Esophagus squamous epithelium (tissue), 5 donors: ENCODE measurements around the gene PDCD4. TPM values are rescaled to one million over a fixed set of nuclear protein-coding genes. Genes with fewer than 3 reads are reported as not detected.

Source experiments
- DNase-seq: peaks from one replicate; lab custom pipeline; 2025; lab: John Stamatoyannopoulos, UW
- H3K27ac ChIP-seq, 4 donors: fragments of 200-600 bp; sonication (generic); one replicate each; pipeline ENCODE4 v1.5.1; 2016 to 2019; ENCODE audit warnings: mild to moderate bottlenecking in 1 of 4
- H3K27me3 ChIP-seq, 4 donors: fragments of 200-600 bp; sonication (generic); 1 replicate in 3 of 4; 2 replicates in 1 of 4; pipeline versions ENCODE4 v1.5.1 to v1.6.0; 2017 to 2021; ENCODE audit warnings: antibody characterized with exemption in 1 of 4
- H3K36me3 ChIP-seq, 3 donors: fragments of 200-600 bp; sonication (generic); one replicate each; pipeline ENCODE4 v1.5.1; 2016 to 2019
- H3K4me1 ChIP-seq, 3 donors: fragments of 200-600 bp; sonication (generic); one replicate each; pipeline ENCODE4 v1.5.1; 2017 to 2019
- H3K4me3 ChIP-seq, 4 donors: fragments of 200-600 bp; sonication (generic); 1 replicate in 3 of 4; 2 replicates in 1 of 4; pipeline ENCODE4 v1.5.1; 2016 to 2019; ENCODE audit warnings: mild to moderate bottlenecking in 2 of 4, moderate library complexity in 1 of 4
- H3K9me3 ChIP-seq, 3 donors: fragments of 200-600 bp; sonication (generic); one replicate each; pipeline ENCODE4 v1.5.1; 2016 to 2019
- CTCF ChIP-seq, 6 experiments: fragments of 450-650 bp in 4 of 6; fragments of 200-600 bp in 2 of 6; sonication (generic) in 2 of 6; IDR thresholded peaks; one replicate each; pipeline ENCODE4 v1.5.1; 2016 to 2019; ENCODE audit warnings: antibody characterized with exemption in 6 of 6, mild to moderate bottlenecking in 4 of 6, moderate library complexity in 4 of 6
- POLR2A ChIP-seq, 4 donors: fragments of 450-650 bp; IDR thresholded peaks; one replicate each; pipeline ENCODE4 v1.6.1; 2017; ENCODE audit warnings: antibody characterized with exemption in 4 of 4, mild to moderate bottlenecking in 4 of 4, moderate library complexity in 3 of 4
- WGBS, 2 donors: methylation state at CpG; one replicate each; pipeline ENCODE4 v1.1.5; 2018; 5-methylcytosine and 5-hydroxymethylcytosine counted together
- intact Hi-C: fragments of 100-400 bp; cut with DNase I; formaldehyde crosslinking; loops from one replicate; pipeline ENCODE4 v1.15.0; 2022
- total RNA-seq, 4 donors: library from RNA; depleted of rRNA; stranded (reverse); fragments of >200 nt; gene quantifications; one replicate each; pipeline ENCODE4 v1.1.0, GENCODE V29; 2016
- donor health status: DM: yes; HTN: yes; CAD: no.

Gene PDCD4
- total RNA-seq, 4 donors from 2014 or later, result 68.3 to 299 (median 171) TPM

- Histone ChIP-seq H3K27me3 (no peaks in the 10 kb centered on the region), H3K36me3 (peaks cover 0 to 24% (median 0%) of the 10 kb centered on the region in 3 donors), H3K9me3 (no peaks in the 10 kb centered on the region), H3K4me1 (peaks cover 4 to 70% (median 16%) of the 10 kb centered on the region in 3 donors), H3K4me3 (peak overlapping the region; percentile 75 to 97 (median 90)), H3K27ac (peak overlapping the region; percentile 98 to 100 (median 100))
- 1 to 2% methylated on average over 16 of the region's 16 CpGs for WGBS, 2 donors
- intact Hi-C loops, result loop anchor here (10.0 kb wide), 1 partner anchor 68 kb away; no protein-coding TSS in a partner anchor
- TF ChIP-seq CTCF (IDR thresholded peaks at IDR 0.05), result no peak
- no peak for TF ChIP-seq POLR2A (IDR thresholded peaks at IDR 0.05)
- DNase-seq, result no peak
Measured at GRCh38 chr10:110872984-110873923, 1.5 kb downstream of the PDCD4 start.

GRCh38 chr10:110873951-110874350 lies 2.2 kb downstream of the PDCD4 start:
- H3K27me3 ChIP-seq, result no peaks in the 10 kb centered on the region
- no peaks in the 10 kb centered on the region for H3K9me3 ChIP-seq
- peaks cover 0 to 31% (median 0%) of the 10 kb centered on the region in 3 donors for H3K36me3 ChIP-seq
- DNase-seq, result no peak
- 28 to 34% methylated on average over 2 of the region's 2 CpGs for WGBS, 2 donors
- TF ChIP-seq CTCF (IDR thresholded peaks at IDR 0.05), result no peak
- no peak for TF ChIP-seq POLR2A (IDR thresholded peaks at IDR 0.05)
- H3K27ac ChIP-seq, result peak overlapping the region; percentile 28 to 100 (median 99)
- H3K4me1 ChIP-seq, result peaks cover 11 to 72% (median 12%) of the 10 kb centered on the region in 3 donors
- H3K4me3 ChIP-seq, result peak overlapping the region; percentile 75 to 97 (median 90)
- intact Hi-C loops, result loop anchor here (10.0 kb wide), 1 partner anchor 69 kb away; no protein-coding TSS in a partner anchor

GRCh38 chr10:110876000-110876399 lies 4.3 kb downstream of the PDCD4 start:
- no peak overlapping the region for H3K4me3 ChIP-seq
- intact Hi-C loops, result loop anchor here (10.0 kb wide), 1 partner anchor 71 kb away; no protein-coding TSS in a partner anchor
- peaks cover 7 to 74% (median 11%) of the 10 kb centered on the region in 3 donors for H3K4me1 ChIP-seq
- TF ChIP-seq CTCF (IDR thresholded peaks at IDR 0.05), result no peak
- H3K9me3 ChIP-seq, result no peaks in the 10 kb centered on the region
- no peaks in the 10 kb centered on the region for H3K27me3 ChIP-seq
- peaks cover 0 to 51% (median 0%) of the 10 kb centered on the region in 3 donors for H3K36me3 ChIP-seq
- H3K27ac ChIP-seq, result peak overlapping the region in 1 of 4 donors; percentile 100
- DNase-seq, result no peak
- WGBS, 2 donors, result 62 to 66% methylated on average over 2 of the region's 2 CpGs

GRCh38 chr10:110876788-110877187 lies 5.1 kb downstream of the PDCD4 start:
- DNase-seq, result no peak

More at GRCh38 chr10:110876788-110877187, 5.1 kb downstream of the PDCD4 start:
- Histone ChIP-seq H3K4me1 (peaks cover 6 to 77% (median 11%) of the 10 kb centered on the region in 3 donors), H3K27me3 (no peaks in the 10 kb centered on the region), H3K36me3 (peaks cover 0 to 59% (median 3%) of the 10 kb centered on the region in 3 donors), H3K9me3 (no peaks in the 10 kb centered on the region), H3K4me3 (no peak overlapping the region), H3K27ac (peak overlapping the region in 1 of 4 donors; percentile 16)
- intact Hi-C loops, result loop anchor here (10.0 kb wide), 1 partner anchor 72 kb away; no protein-coding TSS in a partner anchor
- WGBS, 2 donors, result 92 to 97% methylated on average over 1 of the region's 1 CpG
- TF ChIP-seq CTCF (IDR thresholded peaks at IDR 0.05), result no peak
- no peak for TF ChIP-seq POLR2A (IDR thresholded peaks at IDR 0.05)
